Mucosa of descending colon (tissue), 3 donors: ENCODE results near the gene HPGD. TPM values are rescaled to one million over a fixed set of nuclear protein-coding genes. Genes with fewer than 3 reads are reported as not detected.

ENCODE experiments used
- ATAC-seq: fragments of 200-7000 bp; cut with Tn5 transposase; one replicate; pipeline ENCODE4 v1.9.1; 2020; ENCODE audit warnings: mild to moderate bottlenecking, moderate library complexity
- DNase-seq, 3 donors: peaks; one replicate each; pipeline ENCODE4 v3.0.0-alpha.2; 2020
- H3K36me3 ChIP-seq: fragments of 200-600 bp; one replicate; pipeline ENCODE4 v1.8.0; 2021; ENCODE audit warnings: low read depth, mild to moderate bottlenecking
- H3K4me1 ChIP-seq: fragments of 200-600 bp; one replicate; pipeline ENCODE4 v1.8.0; 2021; ENCODE audit warnings: low read depth, mild to moderate bottlenecking
- H3K4me3 ChIP-seq: fragments of 200-600 bp; one replicate; pipeline ENCODE4 v1.8.0; 2021; ENCODE audit warnings: mild to moderate bottlenecking
- H3K9me3 ChIP-seq: fragments of 200-600 bp; one replicate; pipeline ENCODE4 v1.8.0; 2021; ENCODE audit warnings: mild to moderate bottlenecking
- intact Hi-C, 2 donors: fragments of 100-400 bp; cut with DNase I in 1 of 2; cut with micrococcal nuclease in 1 of 2; formaldehyde crosslinking; loops; one replicate each; pipeline versions ENCODE4 v1.11.0 to v1.11.1; 2022; cut with DNase I, micrococcal nuclease
- long read RNA-seq, 2 donors: library from polyadenylated mRNA; unstranded; transcript quantifications; one replicate each; pipeline ENCODE4 v2.0.0, GENCODE V29; 2019 to 2021
- total RNA-seq, 3 donors: library from RNA; stranded (reverse); fragmentation: NEBNext Ultra II Directional in 2 of 3; extraction: Animal tissue kit (Norgen Biotek cat#: 25700) in 2 of 3; gene quantifications; one replicate each; pipeline versions ENCODE4 v1.2.1 to v1.2.4, GENCODE V29; 2021 to 2023
- TF ChIP-seq, protein P1 (sequence below): fragments of 200-600 bp; IDR thresholded peaks from one replicate; pipeline ENCODE4 v1.8.0; 2022; ENCODE audit warnings: antibody characterized with exemption, mild to moderate bottlenecking
- donor health status: DM: no; HTN: no; CAD: no; lungs with moderate emphysema.
- donor health status: DM: no; HTN: no; CAD: no.
- donor health status: DM: no; HTN: yes; CAD: no.

The HPGD gene
- total RNA-seq = 100 to 1,000 TPM; 177 to 256 (median 237) TPM
- long read RNA-seq, donor 1, transcript HPGD-202 (7 exons, 3,027 nt) = major isoform, 296 of 356 reads
- long read RNA-seq, donor 1, partial matches to known transcripts = 38 of 356 reads
- long read RNA-seq, donor 1, other reads (novel, unspliced or antisense) = 10 of 356 reads
- long read RNA-seq, donor 2, transcript HPGD-207 (2 exons, 536 nt) = minor isoform, 9 of 321 reads
- long read RNA-seq, donor 2, transcript HPGD-202 (7 exons, 3,027 nt) = major isoform, 196 of 321 reads
- long read RNA-seq, donor 2, partial matches to known transcripts = 92 of 321 reads
- long read RNA-seq, donor 2, other reads (novel, unspliced or antisense) = 13 of 321 reads

- ATAC-seq (peak; percentile 82), DNase-seq (peak; percentile 76 to 86 (median 85))
- Histone ChIP-seq H3K36me3 (no peaks in the 10 kb centered on the region), H3K4me3 (peak within 1 kb of the TSS; percentile 35), H3K9me3 (no peaks in the 10 kb centered on the region), H3K4me1 (no peaks in the 10 kb centered on the region)
- TF ChIP-seq, protein P1, sequence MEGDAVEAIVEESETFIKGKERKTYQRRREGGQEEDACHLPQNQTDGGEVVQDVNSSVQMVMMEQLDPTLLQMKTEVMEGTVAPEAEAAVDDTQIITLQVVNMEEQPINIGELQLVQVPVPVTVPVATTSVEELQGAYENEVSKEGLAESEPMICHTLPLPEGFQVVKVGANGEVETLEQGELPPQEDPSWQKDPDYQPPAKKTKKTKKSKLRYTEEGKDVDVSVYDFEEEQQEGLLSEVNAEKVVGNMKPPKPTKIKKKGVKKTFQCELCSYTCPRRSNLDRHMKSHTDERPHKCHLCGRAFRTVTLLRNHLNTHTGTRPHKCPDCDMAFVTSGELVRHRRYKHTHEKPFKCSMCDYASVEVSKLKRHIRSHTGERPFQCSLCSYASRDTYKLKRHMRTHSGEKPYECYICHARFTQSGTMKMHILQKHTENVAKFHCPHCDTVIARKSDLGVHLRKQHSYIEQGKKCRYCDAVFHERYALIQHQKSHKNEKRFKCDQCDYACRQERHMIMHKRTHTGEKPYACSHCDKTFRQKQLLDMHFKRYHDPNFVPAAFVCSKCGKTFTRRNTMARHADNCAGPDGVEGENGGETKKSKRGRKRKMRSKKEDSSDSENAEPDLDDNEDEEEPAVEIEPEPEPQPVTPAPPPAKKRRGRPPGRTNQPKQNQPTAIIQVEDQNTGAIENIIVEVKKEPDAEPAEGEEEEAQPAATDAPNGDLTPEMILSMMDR = no peak
- intact Hi-C loops = loop anchor here in 1 of 2 donors (2.0 kb wide), 1 partner anchor 26 kb away; no protein-coding TSS in a partner anchor
These were observed at the start of gene HPGD for GRCh38 chr4:174522183-174523024. Gene HPGD, minus strand, starts transcription at chr4:174522488. Its CDS starts 37 bp downstream, at chr4:174522451.

DNA sequence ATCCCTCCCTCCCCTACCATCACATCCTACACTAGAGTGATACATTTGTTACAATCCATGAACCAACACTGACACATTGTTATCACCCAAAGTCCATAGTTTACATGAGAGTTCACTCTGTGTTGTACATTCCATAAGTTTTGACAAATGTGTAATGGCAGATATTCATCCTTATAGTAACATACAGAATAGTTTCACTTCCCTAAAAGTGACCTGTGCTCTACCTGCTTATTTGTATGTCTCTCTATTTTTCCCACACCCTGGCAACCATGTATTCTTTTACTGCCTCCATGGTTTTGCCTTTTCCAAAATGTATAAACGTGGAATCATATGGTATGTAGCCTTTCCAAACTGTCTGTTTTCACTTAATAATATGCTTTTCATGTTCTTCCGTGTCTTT is 42.2 kb upstream of the HPGD start:
- Histone ChIP-seq H3K4me3 (no peak overlapping the region), H3K36me3 (no peaks in the 10 kb centered on the region), H3K9me3 (no peaks in the 10 kb centered on the region), H3K4me1 (no peaks in the 10 kb centered on the region)
- no peak for ATAC-seq
- DNase-seq = no peak
- intact Hi-C loops = no loop called here
- TF ChIP-seq, protein P1 = no peak

DNA sequence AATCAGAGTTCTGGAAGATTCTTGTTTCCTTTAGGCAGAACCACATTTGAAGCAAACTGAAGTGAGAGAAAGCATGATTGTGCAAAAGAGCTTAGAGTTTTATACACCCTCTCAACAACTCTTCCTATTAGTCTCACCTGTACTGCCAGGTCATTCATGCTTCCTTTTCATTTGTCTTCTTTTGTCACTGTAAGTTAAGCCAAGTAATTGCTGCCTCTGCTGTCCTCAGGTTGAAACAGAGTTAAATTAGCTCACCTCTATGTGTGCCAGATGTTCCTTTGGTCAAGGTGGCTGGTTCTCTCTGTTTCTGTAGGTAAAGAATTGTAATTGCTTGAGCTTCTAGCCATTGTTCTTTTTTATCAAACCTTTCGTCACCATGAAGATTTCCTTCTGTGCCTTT is 41.1 kb upstream of the HPGD start:
- no peaks in the 10 kb centered on the region for H3K4me1 ChIP-seq

GRCh38 chr4:174561560-174561959 is 39.3 kb upstream of the HPGD start:
- Histone ChIP-seq H3K4me3 (no peak overlapping the region), H3K9me3 (no peaks in the 10 kb centered on the region), H3K4me1 (no peaks in the 10 kb centered on the region), H3K36me3 (no peaks in the 10 kb centered on the region)
- DNase-seq (no peak), ATAC-seq (no peak)
- TF ChIP-seq, protein P1 = no peak
- intact Hi-C loops = no loop called here

More for the DNA sequence above, 41.1 kb upstream of the HPGD start:
- ATAC-seq (no peak), DNase-seq (no peak)
- H3K36me3 ChIP-seq = no peaks in the 10 kb centered on the region
- intact Hi-C loops = no loop called here
- H3K4me3 ChIP-seq = no peak overlapping the region
- TF ChIP-seq, protein P1 = no peak
- no peaks in the 10 kb centered on the region for H3K9me3 ChIP-seq

GRCh38 chr4:174559894-174560293 is 37.6 kb upstream of the HPGD start:
- intact Hi-C loops = no loop called here
- DNase-seq (no peak), ATAC-seq (no peak)
- TF ChIP-seq, protein P1 = no peak
- Histone ChIP-seq H3K9me3 (no peaks in the 10 kb centered on the region), H3K36me3 (no peaks in the 10 kb centered on the region), H3K4me3 (no peak overlapping the region), H3K4me1 (no peaks in the 10 kb centered on the region)
